ENCODE results near the gene C19orf44.

DNA sequence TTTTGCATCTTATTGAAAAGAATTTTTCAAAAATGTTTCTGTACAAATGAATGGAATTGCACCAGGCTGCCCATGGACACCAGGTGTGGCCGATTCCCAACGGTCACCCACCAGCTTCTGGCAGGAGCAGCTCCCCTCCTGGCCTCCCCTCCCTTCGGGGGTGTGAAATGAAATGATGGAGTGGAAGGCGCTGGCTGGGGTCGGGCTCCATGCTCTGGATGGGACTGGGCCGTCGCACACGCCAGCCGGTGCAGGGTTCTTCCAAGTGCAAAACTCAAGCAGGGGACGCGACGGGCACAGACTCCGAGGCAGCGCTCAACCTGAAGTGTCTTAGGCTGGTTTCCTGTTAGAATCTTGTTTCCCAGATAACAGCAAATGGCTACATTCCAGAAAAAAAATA is 21.9 kb downstream of the C19orf44 start:
- TF ChIP-seq POLR2A (IDR thresholded peaks at IDR 0.05), result no peak
- TF ChIP-seq, protein P1, sequence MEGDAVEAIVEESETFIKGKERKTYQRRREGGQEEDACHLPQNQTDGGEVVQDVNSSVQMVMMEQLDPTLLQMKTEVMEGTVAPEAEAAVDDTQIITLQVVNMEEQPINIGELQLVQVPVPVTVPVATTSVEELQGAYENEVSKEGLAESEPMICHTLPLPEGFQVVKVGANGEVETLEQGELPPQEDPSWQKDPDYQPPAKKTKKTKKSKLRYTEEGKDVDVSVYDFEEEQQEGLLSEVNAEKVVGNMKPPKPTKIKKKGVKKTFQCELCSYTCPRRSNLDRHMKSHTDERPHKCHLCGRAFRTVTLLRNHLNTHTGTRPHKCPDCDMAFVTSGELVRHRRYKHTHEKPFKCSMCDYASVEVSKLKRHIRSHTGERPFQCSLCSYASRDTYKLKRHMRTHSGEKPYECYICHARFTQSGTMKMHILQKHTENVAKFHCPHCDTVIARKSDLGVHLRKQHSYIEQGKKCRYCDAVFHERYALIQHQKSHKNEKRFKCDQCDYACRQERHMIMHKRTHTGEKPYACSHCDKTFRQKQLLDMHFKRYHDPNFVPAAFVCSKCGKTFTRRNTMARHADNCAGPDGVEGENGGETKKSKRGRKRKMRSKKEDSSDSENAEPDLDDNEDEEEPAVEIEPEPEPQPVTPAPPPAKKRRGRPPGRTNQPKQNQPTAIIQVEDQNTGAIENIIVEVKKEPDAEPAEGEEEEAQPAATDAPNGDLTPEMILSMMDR (IDR thresholded peaks at IDR 0.05), result no peak

Measured in suprapubic skin (tissue), 3 donors.